HG02981 (cell line): ENCODE results near the gene INTS11.

Experiments used
- ATAC-seq: cut with Tn5 transposase; IDR thresholded peaks from one replicate; pipeline ENCODE4 v1.9.1; 2021; ENCODE audit warnings: mild to moderate bottlenecking, moderate library complexity; ENCODE audit not compliant: unreplicated experiment

INTS11 gene

DNA sequence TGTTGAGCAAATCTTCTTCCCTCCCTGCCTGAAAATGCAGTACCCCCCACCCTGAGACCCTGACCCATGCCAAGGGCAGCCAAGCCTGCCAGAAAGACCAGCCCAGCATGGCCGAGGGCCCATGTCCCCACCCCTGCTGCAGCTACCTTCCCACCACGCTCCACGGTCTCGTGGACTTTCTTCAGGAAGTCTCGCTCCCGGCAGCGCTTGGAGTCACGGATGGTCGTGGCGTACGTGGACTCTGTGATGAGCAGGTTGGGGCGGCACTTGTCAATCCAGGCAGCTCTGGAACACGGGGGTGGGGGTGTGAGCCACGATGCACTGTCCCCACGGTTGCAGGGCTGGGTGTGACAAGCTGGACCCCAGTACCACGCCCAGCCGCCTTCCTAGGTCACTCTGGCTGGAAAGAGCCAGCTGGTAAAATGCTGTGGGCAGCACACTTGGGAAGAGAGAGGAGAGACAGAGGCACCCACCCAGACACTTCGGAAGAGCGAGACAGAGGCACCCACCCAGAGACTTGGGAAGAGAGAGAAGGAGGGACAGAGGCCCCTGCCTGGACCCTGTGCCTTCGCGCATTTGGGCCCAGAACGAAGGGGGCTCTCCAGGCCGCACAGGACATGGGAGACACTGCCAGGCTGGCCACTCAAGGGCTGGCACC lies 9.7 kb downstream of the INTS11 start:
- no peak for ATAC-seq

DNA sequence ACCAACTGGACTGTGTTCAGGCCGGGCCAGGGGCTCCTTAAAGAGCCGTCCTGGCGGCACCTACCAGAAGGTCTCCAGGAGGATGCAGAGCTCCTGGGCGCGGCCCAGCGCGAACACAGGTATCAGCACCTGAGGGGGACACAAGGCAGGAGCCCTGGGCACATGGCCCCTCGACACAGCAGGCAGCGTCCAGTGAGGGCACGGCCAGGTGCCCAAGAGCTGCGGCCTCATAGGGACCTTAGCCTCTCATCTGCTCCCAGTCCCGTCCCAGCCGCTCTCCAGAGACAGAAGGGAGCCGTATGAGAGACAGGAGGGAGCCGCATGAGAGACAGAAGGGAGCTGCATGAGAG lies 10.2 kb downstream of the INTS11 start:
- no peak for ATAC-seq

DNA sequence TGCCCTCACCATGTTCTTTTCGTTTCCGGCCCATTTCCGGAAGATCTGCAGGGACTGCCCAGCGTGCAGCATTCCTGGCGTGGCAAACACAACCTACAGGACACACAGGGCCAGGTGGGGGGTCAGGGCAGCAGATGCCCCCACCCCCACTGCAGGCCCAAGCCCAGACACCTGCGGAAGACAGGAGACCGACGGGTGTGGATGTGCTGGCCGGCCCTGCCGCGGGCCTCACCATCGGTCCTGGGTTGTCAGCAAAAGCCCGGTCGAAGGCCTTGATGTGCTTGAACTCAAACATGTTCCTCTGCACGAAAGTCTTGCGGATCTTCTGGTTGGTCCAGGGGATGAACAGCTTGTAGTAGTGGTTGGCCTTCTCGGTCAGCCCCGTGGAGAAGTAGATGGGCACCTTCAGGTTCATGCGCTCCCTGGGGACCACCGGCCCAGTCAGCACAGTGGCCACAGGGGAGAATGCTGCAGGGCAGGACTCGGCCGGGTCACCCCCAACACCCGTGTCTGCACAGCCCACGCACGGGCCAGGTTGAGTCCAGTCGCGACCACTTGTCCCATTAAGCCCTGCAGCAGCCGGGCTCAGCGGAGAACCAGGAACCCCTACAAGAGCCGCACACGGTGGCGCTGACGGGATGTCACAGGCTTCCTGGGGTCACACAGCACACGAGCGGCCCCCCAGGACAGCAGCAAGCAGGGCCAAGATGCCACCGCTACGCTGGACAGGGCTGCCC lies 10.8 kb downstream of the INTS11 start:
- ATAC-seq = no peak

DNA sequence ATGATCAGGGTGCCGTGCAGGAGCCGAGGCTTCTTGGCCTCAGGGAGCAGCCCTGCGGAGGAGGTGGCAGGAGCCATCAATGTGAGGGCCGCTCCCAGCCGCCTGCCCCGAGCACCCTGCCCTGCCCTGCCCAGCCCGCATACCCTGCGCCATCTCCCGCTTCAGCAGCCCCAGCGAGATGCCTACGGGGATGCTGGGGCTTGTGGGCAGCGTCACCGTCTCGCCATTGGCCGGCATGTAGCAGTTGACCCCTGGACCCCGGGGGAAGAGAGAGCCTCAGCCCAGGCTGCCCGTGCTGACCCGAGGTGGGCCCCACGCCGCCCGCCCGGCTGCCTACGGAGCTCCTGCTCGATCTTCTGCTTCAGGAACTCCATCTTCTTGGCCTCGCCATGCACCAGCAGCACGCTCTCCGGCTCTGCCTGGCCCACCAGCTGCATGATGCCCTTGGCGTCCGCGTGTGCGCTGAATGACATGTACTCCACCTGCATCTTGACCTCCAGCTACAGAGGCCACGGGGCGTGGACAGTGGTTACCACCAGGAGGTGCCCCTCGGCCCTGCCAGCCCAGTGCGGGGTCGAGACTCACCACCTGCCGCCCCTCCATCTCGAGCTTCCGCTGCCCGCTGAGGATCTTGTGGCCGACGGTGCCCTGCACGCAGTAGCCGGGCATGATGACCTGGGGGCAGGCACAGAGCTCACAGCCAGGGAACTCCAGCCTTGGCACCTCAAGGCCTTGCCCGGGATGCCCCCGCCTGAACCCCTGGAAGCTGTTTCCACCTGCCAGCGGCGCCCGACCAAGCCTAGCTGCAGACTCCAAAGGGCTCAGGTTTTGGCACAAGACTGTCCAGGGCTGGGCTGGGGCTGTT lies 11.8 kb downstream of the INTS11 start:
- no peak for ATAC-seq

DNA sequence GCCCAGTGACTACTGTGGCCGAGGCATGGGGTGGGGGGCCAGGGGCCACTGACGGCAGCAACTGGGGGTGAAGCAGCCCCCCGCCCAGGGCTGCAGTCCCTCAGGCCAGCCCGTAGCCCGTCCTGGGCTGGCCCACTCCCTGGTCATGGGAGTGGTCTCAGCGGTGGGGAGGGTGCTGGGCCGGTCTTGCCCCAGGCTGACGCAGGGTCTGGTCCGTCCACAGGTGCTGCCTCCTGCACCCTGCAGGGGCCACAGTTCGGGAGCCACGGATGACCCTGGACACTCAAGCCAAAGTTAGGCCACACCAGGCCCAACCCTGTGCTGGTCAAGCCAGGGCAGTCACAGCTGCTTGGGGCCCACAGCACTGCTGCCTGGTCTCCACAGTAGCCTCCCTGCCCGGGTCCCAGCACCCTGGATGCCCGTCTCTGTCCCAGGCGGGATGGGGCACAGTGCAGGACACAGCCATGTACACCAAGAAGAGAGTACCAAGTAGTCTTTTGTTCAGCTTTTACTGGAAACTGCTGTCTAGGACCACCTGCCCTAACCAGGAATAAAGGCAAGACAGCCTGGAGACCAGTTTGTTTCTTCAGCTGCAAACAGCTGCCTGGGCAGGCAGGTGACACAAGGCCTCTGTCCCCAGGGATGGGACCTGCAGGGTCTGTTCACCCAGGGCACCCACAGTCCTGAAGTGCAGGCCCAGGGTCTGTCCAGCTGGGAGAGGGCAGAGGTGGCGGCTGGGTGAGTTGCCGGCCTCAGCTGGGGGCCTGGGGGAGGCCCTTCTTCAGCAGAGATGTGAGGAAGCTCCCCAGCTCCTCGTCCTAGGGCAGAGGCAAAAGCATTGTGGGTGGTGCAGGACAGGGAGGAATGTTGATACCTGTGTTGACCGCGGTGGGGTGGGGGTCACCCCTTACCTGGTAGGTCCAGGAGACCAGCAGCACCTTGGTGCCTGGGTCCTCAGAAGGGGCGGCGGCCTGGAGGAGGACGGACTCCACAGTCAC lies 13.1 kb downstream of the INTS11 start:
- ATAC-seq = no peak

DNA sequence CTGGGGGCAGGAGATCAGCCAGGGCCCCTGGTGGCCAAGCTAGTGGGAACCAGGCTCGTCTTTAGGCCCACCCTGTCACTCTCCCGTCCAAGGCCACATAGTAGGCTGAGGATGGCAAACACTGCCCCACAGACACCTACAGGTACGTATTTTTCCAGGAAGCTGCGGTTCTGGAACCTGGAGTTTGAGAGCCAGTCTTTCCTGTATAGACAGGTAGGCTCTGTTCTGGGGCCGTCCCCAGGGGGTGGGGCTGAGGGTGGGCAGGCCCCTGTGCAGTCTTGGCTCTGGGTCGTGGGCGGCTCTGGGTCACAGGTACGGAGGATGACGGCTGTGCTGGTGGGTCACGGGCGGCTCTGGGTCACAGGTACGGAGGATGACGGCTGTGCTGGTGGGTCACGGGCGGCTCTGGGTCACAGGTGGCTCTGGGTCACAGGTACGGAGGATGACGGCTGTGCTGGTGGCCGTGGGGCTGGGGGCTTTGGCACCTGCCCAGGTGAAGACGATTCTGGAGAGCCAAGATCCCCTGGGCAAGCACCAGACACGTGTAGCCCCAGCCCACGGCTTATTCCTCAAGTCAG lies 13.9 kb downstream of the INTS11 start:
- ATAC-seq = no peak

DNA sequence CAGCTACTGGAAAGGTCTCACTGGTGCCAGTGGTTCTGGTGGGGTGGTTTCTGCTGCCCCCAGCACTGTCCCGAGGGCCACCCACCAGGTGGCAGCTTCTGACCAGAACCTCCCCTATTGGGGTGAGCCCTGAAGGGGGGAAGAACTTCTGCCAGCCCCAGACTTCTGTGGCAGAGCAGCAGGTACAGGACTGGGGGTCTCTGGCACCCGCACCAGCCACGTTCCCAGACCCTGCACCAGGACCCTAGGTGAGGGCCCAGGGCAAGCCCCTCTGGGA lies 14.4 kb downstream of the INTS11 start:
- ATAC-seq = no peak

DNA sequence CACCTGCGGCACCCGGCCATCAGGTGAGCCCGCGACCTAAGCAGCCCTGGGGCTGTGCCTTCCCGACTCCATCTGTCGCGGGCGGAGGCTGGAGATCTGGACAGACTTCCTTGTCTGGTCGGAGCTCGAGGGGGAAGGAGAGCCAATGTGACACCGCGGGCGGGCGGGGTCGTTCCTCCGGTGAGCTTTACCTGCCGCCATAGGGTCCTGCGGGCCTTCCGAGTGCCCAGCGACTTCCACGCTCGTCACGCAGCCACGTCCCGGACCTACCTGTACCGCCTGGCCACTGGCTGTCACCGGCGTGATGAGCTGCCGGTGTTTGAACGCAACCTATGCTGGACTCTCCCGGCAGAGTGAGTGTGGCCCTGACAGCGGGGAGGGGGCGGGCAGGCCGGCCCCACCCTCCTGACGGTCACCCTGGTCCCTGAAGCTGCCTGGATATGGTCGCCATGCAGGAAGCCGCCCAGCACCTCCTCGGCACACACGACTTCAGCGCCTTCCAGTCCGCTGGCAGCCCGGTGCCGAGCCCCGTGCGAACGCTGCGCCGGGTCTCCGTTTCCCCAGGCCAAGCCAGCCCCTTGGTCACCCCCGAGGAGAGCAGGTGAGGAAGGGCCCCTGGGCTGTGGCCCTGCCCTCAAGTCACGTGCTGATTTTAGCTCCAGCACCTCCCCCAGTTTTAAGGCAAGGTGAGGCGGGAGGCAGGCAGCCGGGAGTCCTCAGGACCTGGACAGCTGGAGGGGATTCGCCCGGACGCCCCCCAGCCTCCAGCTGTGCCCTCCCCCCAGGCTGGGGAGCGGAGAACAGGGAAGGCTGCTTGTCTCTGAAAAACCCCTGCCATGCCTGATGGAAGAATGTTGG lies 15.0 kb downstream of the INTS11 start:
- no peak for ATAC-seq

DNA sequence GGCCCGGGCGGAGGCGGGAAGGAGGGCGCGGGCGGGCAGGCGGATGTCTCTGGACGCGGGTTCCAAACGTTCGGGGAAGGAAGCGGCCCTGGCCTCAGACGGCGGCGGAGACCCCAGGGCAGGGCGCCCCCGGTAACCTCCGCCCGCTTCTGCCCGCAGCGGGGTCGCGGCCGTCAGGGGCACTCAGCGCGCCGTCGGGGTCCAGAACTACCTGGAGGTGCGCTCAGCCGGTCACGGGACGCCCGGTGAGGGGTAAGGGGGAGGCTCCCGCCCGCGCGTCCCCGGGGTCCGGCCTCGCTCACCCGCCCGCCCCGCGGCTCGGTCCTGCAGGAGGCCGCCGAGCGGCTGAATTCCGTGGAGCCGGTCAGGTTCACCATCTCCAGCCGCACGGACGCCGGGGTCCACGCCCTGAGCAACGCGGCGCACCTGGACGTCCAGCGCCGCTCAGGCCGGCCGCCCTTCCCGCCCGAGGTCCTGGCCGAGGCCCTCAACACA lies 15.7 kb downstream of the INTS11 start:
- ATAC-seq = peak; percentile 3

DNA sequence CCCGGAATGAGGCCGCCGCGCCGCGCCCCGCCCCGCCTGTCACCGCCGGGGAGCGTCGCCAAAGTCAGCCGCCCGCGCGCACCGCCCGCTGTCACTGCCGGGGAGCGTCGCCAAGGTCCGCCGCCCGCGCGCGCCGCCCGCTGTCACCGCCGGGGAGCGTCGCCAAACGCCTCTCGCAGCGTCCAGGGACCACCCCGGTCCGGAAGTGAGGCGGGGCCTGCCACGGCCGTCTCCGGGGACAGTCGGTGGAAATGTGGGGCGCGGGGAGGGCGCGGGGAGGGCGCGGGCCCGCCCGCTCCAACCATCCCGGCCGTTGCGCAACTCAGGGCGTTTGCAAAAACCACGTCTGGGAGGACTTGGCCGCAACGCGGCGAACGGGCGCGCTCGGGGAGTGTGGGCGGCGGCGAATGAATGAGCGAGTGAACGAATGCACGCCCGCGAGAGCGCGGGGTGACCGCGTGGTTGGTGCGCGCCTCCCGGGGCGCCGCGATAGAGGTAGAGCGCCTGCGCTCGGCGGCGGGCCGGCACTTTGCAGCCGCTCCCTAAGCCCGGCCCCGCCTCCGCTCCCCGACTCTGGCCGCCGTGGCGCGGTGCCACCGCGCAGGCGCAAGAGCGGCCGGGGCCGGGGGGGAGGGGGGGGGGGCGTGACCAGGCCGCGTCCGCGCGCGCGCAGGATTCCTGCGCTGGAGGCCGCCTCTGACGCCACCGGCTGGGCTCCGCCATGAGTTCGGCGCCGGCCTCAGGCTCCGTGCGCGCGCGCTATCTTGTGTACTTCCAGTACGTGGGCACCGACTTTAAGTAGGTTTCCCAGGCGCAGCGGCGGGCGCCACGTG lies 16.3 kb downstream of the INTS11 start, which contains the start of the genes ACAP3 and PUSL1:
ACAP3 (minus strand) TSS at position 8 of the 833 bp plus-strand sequence. CDS start 115 bp downstream, outside the sequence.
PUSL1 (plus strand) TSS at position 675 of the 833 bp plus-strand sequence; CDS start at position 722, 47 bp downstream.
- peak; percentile 53 for ATAC-seq

DNA sequence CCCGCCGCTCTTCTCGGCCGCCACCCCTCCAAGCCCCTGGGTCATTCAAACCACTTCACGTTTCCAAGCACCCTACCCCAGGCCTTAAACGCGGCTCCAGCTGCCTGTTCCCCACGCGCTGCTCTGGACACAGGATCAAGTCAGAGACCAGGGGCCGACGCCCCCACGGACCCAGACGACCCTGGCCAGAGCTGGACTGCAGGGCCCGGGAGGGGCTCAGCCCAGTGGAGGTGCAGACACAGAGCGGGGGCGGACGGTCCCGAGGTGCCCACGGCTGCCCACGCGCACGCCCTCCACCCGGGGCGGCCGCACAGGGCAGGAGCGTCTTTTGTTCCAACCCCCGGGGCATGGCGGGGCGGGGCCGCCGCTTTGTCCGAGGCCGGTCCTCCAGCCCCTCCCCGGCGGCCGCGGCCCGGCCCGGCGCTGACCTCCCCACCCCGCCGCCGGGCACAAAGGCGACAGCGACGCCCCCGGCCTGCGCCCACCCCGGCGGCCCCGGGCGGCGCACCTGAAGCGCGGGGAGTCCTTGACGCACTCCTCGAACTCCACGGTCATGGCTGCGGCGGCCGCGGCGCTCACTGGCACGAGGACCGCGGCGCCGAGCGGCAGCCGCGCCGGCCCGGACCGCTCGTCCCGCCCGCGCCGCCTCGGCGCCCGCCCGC lies 17.1 kb downstream of the INTS11 start:
- no peak for ATAC-seq

DNA sequence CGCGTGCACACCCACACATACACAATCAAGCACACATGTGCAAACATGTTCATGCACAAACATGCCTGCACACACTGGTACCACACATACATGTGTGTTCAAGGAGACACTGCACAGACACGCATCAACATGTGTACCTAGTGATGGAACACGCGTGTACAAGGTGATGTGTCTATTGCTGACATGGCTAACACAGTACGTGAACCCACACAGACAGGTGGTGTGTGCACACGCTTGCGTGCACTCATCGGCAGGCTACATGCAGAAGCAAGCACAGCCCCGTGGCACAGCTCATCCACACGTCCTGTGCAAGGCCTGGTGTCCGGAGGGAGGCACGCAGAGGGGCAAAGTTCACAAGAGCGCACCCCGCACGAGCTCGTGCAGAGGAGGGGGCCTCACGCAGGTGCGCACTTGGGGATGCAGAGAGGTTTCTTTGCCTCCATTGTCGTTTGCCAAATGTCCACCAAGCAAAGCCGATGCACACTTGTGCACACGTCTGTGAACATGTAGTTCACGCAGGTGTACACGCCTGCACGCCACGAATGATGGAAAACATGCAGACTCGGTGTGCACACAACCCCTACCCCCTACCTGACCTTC lies 17.7 kb downstream of the INTS11 start:
- no peak for ATAC-seq

DNA sequence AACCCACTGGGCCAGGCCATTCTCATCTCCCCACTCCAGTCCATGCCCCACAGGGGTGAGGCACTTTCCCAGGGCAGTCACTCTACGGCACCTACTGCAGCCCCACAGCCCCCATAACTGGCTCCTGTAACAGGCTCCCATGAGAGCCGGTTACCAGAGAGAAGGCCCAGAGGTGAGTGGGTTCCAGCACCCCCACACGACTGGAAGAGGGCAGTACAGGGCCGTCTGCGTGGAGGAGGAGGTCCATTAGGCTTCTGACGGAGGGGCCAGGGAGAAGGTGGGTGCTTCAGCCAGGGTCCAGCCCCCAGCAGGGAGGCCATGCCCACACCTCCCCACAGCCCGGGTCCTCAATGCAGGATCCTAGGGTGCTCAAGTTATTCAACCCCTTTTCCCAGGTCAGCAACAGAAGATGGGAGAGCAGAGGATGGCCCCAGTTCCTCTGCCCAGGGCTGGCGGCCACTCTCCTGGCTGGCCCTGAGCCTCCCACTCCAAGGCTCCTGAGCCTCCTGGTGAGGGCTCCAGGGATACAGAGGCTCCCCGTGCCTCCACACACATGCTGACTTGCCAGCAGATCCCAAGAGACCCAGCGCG lies 18.3 kb downstream of the INTS11 start:
- no peak for ATAC-seq

DNA sequence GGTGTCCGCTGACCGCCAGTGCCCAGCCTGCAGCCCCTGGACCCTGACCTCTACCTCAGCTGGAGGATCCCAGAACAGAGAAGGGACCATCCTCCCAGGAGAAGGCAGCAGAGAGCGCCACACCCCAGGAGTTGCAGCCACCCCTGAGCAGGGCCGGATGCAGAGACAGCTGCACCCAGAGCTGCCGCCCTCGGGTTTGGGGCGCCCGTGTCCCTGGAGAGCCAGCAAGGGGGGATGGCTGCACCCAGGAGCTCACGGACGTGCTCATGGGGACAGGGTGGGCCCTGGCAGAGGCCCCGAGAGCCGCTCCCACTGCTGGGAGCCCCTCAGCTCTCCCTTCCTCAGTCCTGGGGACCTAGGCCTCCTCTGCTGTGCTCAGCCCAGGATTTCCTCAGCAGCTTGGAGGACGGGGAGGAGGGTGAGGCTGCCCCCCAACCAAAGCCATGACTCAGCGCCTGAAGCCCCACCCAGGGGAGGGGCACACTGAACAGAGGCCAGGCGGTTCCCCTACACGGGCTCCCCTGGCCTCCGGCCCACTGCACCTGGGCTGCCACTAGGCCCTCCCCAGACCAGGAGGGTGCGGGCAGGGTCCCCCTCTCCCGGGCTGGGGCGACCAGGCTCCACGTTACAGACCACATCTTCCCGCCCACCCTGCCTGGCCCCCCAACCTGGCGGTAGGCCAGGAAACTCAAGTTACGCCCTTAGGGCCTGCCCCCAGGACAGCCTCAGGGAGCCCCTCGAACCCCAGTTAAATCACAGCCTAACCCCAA lies 19.0 kb downstream of the INTS11 start:
- ATAC-seq = no peak

DNA sequence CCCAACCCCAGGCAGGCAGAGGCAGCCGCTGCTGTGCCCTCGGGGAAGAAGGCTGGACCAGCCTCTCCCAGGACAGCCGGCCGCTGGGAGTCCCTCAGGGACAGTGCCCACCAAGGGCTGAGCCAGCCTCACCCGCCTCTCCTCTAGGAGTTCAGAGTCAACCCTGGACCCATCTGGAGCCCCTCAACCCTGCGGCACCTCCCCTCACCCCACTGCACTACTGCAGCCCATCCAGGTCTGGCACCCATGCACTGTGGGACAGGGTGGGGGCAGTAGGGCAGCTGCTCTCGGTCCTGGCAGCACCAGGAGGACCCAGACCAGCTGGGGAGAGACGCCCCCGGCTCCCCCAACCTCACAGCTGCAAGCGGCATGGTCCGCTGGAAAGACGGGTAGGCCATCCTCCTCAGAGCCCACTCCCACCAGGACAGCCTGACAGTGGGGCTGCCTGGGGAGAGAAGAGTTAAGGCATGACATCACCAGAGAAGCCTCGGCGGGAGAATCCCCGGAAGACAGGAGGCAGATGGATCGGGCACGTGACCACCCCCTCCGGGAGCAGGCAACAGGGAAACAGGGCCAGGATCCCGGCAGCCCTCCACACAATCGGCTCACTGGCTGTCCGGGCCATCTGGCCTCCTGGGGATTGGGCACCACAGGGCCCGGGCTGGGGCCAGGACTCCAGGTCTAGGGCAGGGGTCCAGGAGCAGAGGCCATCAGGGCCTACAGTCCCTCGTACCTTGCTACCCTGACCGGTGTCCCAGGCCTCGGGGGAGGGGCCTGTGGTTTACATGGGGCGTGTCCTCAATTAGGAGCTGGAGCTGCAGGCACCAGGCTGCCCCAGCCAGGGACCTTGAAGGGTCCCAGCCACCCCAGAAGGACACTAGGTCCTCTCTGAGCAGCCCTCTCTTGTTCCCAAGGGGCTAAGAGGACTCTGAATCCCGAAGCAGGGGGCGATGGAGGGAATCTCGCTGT lies 19.8 kb downstream of the INTS11 start:
- ATAC-seq = no peak
